Brain pericyte (primary cell): ENCODE measurements around the gene CSH1.
"Not testable (repeated sequence)": the region's sequence is repeated elsewhere in the genome, so short reads cannot be mapped to it uniquely, and the experiment has no call there.

ENCODE experiments used
- DNase-seq: peaks from one replicate; pipeline ENCODE4 v3.0.0-alpha.2; 2012; ENCODE audit warnings: low read depth, low spot score

CSH1 gene

DNA sequence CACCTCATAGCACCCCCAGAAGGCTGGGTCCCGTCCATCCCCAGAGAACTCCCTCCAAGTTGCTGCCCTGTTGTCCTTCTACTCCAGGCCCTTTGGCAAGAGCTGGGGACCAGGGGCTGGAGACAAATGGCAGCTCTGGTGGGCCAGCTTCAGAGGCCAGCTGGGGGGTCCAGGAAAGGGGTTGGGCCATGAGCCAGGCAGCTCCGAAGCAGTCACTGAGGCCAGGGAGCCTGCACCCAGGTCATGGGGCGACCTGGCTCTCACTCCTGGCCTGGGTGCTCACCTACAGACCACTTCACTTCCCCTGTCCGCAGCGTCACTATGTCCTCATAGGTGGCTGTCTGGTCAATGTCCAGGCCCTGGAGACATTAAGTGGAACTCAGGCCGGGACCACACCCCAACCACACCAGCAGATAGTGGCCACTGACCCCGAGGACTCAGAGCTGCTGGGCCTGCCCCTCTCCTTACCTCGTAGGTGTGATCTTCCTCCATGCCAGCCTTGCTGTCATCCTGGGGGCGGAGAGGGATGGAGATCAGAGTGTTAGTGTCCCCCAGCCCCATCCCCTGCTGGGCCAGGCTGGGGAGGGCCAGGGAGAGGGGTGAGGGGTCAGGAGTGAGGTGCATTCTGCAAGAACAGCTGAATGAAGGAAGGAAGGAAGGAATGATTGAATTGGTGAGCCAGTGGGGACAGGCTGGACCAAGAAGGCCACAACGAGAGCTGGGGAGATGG, 32.8 kb upstream of the CSH1 start:
- no peak for DNase-seq

GRCh38 chr17:63928172-63928666, 31.8 kb upstream of the CSH1 start:
- DNase-seq, result no peak

GRCh38 chr17:63927464-63928171, 31.2 kb upstream of the CSH1 start:
- DNase-seq, result no peak

- DNase-seq, result no peak
These were observed 29.8 kb upstream of the CSH1 start for GRCh38 chr17:63926164-63926563.

DNA sequence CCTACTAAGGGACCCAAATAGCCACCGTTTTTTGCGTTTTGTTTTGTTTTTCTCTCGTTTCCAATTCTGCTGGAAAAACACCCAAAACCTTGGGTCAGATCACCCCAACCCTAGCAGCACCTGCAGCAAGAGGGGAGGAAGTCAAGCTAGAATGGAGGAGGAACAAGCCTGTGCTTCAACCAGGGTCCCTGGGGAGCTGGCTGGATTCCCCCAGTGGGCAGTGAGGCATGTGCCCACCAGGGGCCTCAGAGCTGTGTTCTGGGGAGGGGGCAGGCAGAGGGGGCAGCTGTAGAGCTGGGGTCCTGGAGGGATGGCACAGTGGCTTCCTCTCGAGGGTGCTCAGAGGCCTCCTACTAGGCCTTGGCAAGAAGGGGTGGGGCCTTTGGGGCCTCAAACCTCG, 29.2 kb upstream of the CSH1 start:
- DNase-seq, result no peak

DNA sequence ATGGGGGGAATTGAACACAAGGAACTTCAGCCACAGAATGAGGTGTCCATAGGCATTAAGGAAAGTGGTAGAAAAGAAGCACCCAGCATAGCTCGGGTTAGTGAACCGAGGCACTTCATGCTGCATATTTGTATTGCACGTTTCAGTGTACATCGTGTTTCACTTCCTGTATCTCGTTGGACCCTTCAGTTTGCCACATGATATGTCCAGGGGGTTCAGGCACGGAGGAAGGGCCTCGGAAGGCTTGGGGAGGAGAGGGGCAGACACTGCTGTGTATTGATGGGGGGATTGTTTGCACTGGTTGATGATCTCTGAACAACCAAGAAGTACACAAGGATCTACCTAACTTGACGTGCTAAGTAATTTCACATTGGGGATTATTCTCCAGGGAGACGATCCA, 26.0 kb upstream of the CSH1 start:
- not testable (repeated sequence) for DNase-seq

GRCh38 chr17:63920779-63921178, 24.4 kb upstream of the CSH1 start:
- DNase-seq, result not testable (repeated sequence)

DNA sequence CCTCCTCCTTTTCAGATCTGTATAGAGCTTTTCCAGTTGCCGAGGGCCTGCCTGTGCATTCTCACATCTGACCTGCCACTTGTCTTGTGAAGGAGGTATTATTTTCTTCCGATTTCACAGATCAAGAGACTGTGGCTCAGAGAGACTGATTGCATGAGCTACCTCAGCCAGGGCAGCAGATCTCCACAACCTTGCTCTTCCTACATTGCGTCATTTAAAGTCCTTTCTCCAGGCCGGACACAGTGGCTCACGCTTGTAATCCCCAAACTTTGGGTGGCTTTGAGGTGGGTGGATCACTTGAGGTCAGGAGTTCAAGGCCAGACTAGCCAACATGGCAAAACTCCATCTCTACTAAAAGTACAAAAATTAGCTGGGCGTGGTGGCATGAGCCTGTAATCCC, 23.7 kb upstream of the CSH1 start:
- not testable (repeated sequence) for DNase-seq

- no peak for DNase-seq
These were observed 22.9 kb upstream of the CSH1 start for GRCh38 chr17:63919311-63919723.

GRCh38 chr17:63918789-63919305, 22.5 kb upstream of the CSH1 start, which contains the start of gene GH1:
Gene GH1, minus strand, starts transcription at chr17:63918839. Its CDS starts 63 bp downstream, at chr17:63918776.
- DNase-seq, result not testable (repeated sequence)

DNA sequence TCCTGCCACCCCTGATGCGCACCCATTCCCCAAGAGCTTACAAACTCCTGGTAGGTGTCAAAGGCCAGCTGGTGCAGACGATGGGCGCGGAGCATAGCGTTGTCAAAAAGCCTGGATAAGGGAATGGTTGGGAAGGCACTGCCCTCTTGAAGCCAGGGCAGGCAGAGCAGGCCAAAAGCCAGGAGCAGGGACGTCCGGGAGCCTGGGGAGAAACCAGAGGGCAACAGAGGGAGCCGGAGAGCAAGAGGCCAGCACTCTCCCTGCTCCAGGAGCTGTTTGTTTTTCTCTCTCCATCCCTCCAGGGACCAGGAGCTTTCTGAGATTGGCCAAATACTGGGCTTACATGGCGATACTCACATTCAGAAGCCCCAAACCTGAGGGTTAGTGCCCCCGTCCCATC, 21.9 kb upstream of the CSH1 start:
- DNase-seq, result no peak

DNA sequence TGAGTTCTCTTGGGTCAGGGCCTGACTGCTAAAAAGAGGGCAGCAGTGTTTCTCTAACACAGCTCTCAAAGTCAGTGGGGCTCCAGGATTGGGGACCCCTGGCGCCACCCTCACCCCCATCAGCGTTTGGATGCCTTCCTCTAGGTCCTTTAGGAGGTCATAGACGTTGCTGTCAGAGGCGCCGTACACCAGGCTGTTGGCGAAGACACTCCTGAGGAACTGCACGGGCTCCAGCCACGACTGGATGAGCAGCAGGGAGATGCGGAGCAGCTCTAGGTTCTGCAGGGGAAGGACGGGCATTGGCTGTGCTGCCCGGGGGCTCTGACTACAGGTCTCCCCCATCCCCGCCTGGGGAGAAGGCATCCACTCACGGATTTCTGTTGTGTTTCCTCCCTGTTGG, 21.3 kb upstream of the CSH1 start:
- DNase-seq, result no peak

DNA sequence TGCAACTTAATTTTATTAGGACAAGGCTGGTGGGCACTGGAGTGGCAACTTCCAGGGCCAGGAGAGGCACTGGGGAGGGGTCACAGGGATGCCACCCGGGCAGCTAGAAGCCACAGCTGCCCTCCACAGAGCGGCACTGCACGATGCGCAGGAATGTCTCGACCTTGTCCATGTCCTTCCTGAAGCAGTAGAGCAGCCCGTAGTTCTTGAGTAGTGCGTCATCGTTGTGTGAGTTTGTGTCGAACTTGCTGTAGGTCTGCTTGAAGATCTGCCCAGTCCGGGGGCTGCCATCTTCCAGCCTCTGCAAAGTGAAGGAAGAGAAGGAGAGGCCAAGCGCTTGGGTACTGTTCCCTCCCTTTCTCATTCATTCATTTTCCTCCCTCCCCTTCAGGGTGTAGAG, 20.8 kb upstream of the CSH1 start:
- not testable (repeated sequence) for DNase-seq

DNA sequence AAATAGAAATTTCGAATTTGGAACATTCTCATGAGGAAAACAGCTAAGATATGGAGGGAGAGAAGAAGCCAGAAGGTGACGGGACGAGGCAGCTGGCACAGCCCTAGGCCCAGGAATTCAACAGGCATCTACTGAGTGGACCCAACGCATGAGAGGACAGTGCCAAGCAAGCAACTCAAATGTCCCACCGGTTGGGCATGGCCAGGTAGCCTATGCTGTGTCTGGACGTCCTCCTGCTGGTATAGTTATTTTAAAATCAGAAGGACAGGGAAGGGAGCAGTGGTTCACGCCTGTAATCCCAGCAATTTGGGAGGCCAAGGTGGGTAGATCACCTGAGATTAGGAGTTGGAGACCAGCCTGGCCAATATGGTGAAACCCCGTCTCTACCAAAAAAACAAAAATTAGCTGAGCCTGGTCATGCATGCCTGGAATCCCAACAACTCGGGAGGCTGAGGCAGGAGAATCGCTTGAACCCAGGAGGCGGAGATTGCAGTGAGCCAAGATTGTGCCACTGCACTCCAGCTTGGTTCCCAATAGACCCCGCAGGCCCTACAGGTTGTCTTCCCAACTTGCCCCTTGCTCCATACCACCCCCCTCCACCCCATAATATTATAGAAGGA, 20.3 kb upstream of the CSH1 start:
- DNase-seq, result no peak

GRCh38 chr17:63915753-63916152, 19.4 kb upstream of the CSH1 start:
- not testable (repeated sequence) for DNase-seq

GRCh38 chr17:63914471-63914870, 18.1 kb upstream of the CSH1 start:
- DNase-seq, result no peak

DNA sequence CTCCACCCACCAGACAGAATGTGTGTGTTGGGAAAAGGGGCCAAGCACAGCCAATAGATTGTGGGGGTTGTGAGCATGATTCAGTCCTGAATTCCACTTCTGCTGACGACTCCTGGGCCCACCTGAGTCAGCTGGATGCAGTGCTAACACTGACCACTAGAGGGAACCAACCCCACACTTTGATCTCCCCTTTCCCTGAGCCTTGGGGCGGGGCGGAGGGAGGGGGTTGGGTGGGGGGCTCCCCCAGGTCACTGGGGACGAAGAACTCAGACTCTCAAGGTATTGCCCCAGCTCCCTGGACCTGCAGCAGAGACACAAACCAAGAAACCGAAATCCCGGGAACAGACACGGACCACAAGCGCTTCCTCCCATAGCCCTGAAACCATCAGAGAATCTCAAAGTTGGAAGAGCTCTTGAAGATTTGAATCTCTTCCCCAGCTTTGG, 15.3 kb upstream of the CSH1 start:
- no peak for DNase-seq

- no peak for DNase-seq
These were observed 14.8 kb upstream of the CSH1 start, which contains the start of gene CSHL1 for GRCh38 chr17:63911041-63911635. Gene CSHL1, minus strand, starts transcription at chr17:63911258. Its CDS starts 62 bp downstream, at chr17:63911196.

GRCh38 chr17:63910096-63910495, 13.7 kb upstream of the CSH1 start:
- DNase-seq, result no peak

- not testable (repeated sequence) for DNase-seq
These were observed 13.2 kb upstream of the CSH1 start for GRCh38 chr17:63909586-63909985.

- DNase-seq, result not testable (repeated sequence)
These were observed 10.9 kb upstream of the CSH1 start for GRCh38 chr17:63907161-63907778.
